Neuronal stem cell (in vitro differentiated cells): ENCODE results near the gene PPP1R27.

ENCODE experiments used
- DNase-seq: peaks from one replicate; pipeline ENCODE4 v3.0.0-alpha.2; 2013; ENCODE audit warnings: low spot score
- H2AFZ ChIP-seq: one replicate; pipeline ENCODE4 v1.6.1; 2013; ENCODE audit warnings: mild to moderate bottlenecking, low read length, inconsistent platforms
- H2AK5ac ChIP-seq: 2 replicates; pipeline ENCODE4 v1.6.1; 2013; ENCODE audit warnings: low read depth, mild to moderate bottlenecking, inconsistent platforms, low read length, moderate library complexity, mixed read lengths
- H2BK120ac ChIP-seq: 2 replicates; pipeline ENCODE4 v1.6.1; 2013; ENCODE audit warnings: low read depth, mild to moderate bottlenecking, inconsistent platforms, low read length, moderate library complexity, mixed read lengths
- H2BK12ac ChIP-seq: one replicate; pipeline ENCODE4 v1.6.1; 2013; ENCODE audit warnings: low read length, inconsistent platforms
- H2BK15ac ChIP-seq: 2 replicates; pipeline ENCODE4 v1.6.1; 2013; ENCODE audit warnings: mild to moderate bottlenecking, low read length, inconsistent platforms, mixed read lengths
- H2BK5ac ChIP-seq: one replicate; pipeline ENCODE4 v1.6.1; 2013; ENCODE audit warnings: inconsistent platforms, mild to moderate bottlenecking, low read length, moderate library complexity
- H3K14ac ChIP-seq: one replicate; pipeline ENCODE4 v1.6.1; 2013; ENCODE audit warnings: low read length, inconsistent platforms
- H3K18ac ChIP-seq: 2 replicates; pipeline ENCODE4 v1.6.1; 2013; ENCODE audit warnings: low read length, inconsistent platforms
- H3K23ac ChIP-seq: 2 replicates; pipeline ENCODE4 v1.6.1; 2013; ENCODE audit warnings: low read depth, mild to moderate bottlenecking, mixed read lengths, low read length, inconsistent platforms; ENCODE audit not compliant: poor library complexity
- H3K27ac ChIP-seq: replicated peaks from 3 replicates; pipeline ENCODE4 v1.5.1; 2013; ENCODE audit warnings: low read length, inconsistent platforms
- H3K27me3 ChIP-seq, 3 experiments: 2 replicates each; pipeline ENCODE4 v1.6.1; 2013; ENCODE audit warnings: low read length in 3 of 3, mild to moderate bottlenecking in 2 of 3, inconsistent platforms in 1 of 3, low read depth in 1 of 3, mixed read lengths in 1 of 3, moderate library complexity in 1 of 3; ENCODE audit not compliant: control insufficient read depth in 3 of 3, insufficient read depth in 3 of 3
- H3K36me3 ChIP-seq, 2 donors: replicated peaks in 1 of 2; 2 replicates each; pipeline ENCODE4 v1.6.1; 2013; ENCODE audit warnings: low read length in 2 of 2; ENCODE audit not compliant: control insufficient read depth in 2 of 2, insufficient read depth in 2 of 2
- H3K4ac ChIP-seq: 2 replicates; pipeline ENCODE4 v1.6.1; 2013; ENCODE audit warnings: inconsistent platforms, mild to moderate bottlenecking, low read length, moderate library complexity
- H3K4me1 ChIP-seq, 2 donors: 1 replicate in 1 of 2; 2 replicates in 1 of 2; pipeline ENCODE4 v1.6.1; 2013; ENCODE audit warnings: low read length in 2 of 2, low read depth in 1 of 2; ENCODE audit not compliant: control insufficient read depth in 2 of 2, insufficient read depth in 1 of 2
- H3K4me2 ChIP-seq: one replicate; pipeline ENCODE4 v1.6.1; 2013; ENCODE audit warnings: mild to moderate bottlenecking, low read length, inconsistent platforms; ENCODE audit not compliant: insufficient read depth, poor library complexity, severe bottlenecking
- H3K4me3 ChIP-seq, 2 donors: 2 replicates each; pipeline ENCODE4 v1.5.1; 2013; ENCODE audit warnings: low read length in 2 of 2, mild to moderate bottlenecking in 2 of 2, inconsistent platforms in 1 of 2, moderate library complexity in 1 of 2
- H3K79me1 ChIP-seq: one replicate; pipeline ENCODE4 v1.6.1; 2013; ENCODE audit warnings: low read depth, mild to moderate bottlenecking, inconsistent platforms, low read length, moderate library complexity
- H3K9ac ChIP-seq: one replicate; pipeline ENCODE4 v1.6.1; 2013; ENCODE audit warnings: mild to moderate bottlenecking, low read depth, low read length, inconsistent platforms; ENCODE audit not compliant: poor library complexity
- H3K9me3 ChIP-seq, 2 donors: replicated peaks in 1 of 2; 2 replicates each; pipeline versions ENCODE3 to v1.6.1; 2013; ENCODE audit warnings: low read length in 2 of 2, mild to moderate bottlenecking in 2 of 2, inconsistent platforms in 1 of 2, low read depth in 1 of 2, mixed read lengths in 1 of 2, moderate library complexity in 1 of 2; ENCODE audit not compliant: control insufficient read depth in 2 of 2, insufficient read depth in 1 of 2
- H4K8ac ChIP-seq: one replicate; pipeline ENCODE4 v1.6.1; 2013; ENCODE audit warnings: low read depth, mild to moderate bottlenecking, inconsistent platforms, low read length, moderate library complexity
- H4K91ac ChIP-seq: one replicate; pipeline ENCODE4 v1.6.1; 2013; ENCODE audit warnings: low read length, low read depth, mild to moderate bottlenecking, inconsistent platforms; ENCODE audit not compliant: poor library complexity
- WGBS, 2 donors: extraction: QIAGEN DNeasy Blood & Tissue Kit; methylation state at CpG; one replicate each; pipeline ENCODE4 v1.1.7; 2013; ENCODE audit warnings: missing lambda C conversion rate in 2 of 2, mixed read lengths in 1 of 2; ENCODE audit not compliant: insufficient read length in 2 of 2, insufficient replicate concordance in 1 of 2; ENCODE audit errors: extremely low coverage in 2 of 2; 5-methylcytosine and 5-hydroxymethylcytosine counted together

PPP1R27 gene

DNA sequence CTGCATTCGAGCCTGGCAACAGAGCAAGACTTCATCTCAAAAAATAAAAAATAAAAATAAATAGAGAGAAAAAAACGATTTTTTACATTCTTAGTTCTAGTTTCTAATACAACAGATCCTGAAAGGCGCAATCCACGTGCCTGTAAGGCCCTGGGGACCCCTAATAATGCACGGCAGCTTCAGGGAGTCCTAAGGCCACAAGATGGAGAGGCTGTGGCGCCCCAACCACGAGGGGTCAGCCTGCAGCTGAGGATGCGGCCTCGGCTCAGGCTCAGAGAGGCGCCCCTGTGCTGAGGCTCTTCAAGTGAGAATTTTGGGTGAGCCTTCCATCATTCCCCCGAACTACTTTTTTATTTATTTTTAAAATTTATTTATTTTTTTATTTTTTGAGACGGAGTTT is 14.6 kb upstream of the PPP1R27 start:
- DNase-seq, result no peak
- H2BK120ac ChIP-seq, result no peak overlapping the region
- H3K18ac ChIP-seq, result no peak overlapping the region
- no peak overlapping the region for H3K14ac ChIP-seq
- no peaks in the 10 kb centered on the region for H3K4me1 ChIP-seq
- peaks cover 60 to 79% of the 10 kb centered on the region in 2 donors for H3K36me3 ChIP-seq
- no peak overlapping the region for H3K23ac ChIP-seq
- no peak overlapping the region for H3K4me3 ChIP-seq
- no peak overlapping the region for H2BK15ac ChIP-seq
- H3K9me3 ChIP-seq, result no peaks in the 10 kb centered on the region
- H3K27me3 ChIP-seq, result no peaks in the 10 kb centered on the region
- no peak overlapping the region for H3K27ac ChIP-seq
- no peak overlapping the region for H2BK5ac ChIP-seq
- H3K4ac ChIP-seq, result no peak overlapping the region
- H2AK5ac ChIP-seq, result no peak overlapping the region
- H4K8ac ChIP-seq, result no peak overlapping the region
- no peak overlapping the region for H2BK12ac ChIP-seq
- H3K79me1 ChIP-seq, result peaks cover 5% of the 10 kb centered on the region
- H4K91ac ChIP-seq, result no peak overlapping the region
- H3K4me2 ChIP-seq, result no peak overlapping the region
- no CpG with 5 or more reads among the region's 12 CpGs for WGBS, 2 donors
- no peak overlapping the region for H3K9ac ChIP-seq
- H2AFZ ChIP-seq, result no peak overlapping the region

DNA sequence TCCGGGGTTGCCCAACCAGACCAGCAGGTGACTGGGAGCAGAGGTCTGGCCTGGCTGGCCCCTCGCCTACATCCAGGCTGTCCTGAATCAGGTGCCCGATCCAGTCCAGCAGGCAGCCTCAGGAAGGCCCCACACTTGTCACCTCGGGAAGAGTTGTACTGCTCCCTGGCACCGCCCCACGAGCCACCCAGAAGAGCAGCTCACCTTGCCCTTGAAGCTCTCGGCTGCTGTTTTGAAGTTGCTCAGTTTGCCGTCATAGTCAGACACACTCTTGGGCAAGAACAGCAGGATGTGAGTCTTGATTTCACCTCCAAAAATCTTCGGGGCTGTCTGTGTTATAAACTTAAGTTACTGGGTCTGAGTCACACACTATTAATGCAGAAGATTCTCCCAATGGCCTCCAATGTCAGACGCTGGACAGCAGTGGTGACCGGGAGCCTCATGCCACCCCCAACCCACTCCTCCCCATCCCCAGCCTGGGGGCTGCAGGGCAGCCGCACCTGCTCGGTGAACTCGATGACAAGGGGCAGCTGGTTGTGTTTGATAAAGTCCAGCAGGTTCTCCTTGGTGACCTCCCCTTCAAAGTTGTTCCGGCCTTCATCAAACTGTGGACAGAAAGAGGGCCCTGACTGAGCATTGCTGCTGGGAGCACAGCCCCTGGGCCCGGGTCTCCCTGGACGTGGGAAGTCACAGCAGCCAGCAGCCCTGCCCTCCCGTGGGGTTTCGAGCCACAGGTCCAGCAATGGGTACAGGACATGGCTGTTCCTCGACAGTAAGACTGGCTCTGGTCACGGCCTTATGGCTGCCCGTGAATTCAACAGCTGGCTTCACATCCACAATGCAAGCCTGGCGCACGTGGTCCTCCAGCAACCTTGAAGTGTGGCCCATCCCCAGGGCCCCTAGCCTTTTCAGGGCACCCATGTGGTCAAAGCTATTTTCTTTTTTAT is 12.2 kb upstream of the PPP1R27 start:
- Histone ChIP-seq H4K8ac (peak overlapping the region; percentile 4), H3K27ac (no peak overlapping the region), H3K9ac (no peak overlapping the region), H3K79me1 (peaks cover 5% of the 10 kb centered on the region), H2AK5ac (no peak overlapping the region), H3K18ac (no peak overlapping the region), H2BK12ac (no peak overlapping the region), H3K36me3 (peaks cover 60 to 76% of the 10 kb centered on the region in 2 donors), H3K9me3 (no peaks in the 10 kb centered on the region), H3K4me2 (no peak overlapping the region), H2BK120ac (no peak overlapping the region), H2BK15ac (no peak overlapping the region), H3K14ac (no peak overlapping the region), H4K91ac (no peak overlapping the region), H3K4me1 (no peaks in the 10 kb centered on the region), H2BK5ac (no peak overlapping the region), H3K4ac (no peak overlapping the region), H3K4me3 (no peak overlapping the region), H3K27me3 (no peaks in the 10 kb centered on the region), H2AFZ (no peak overlapping the region), H3K23ac (no peak overlapping the region)
- WGBS, 2 donors, result no CpG with 5 or more reads among the region's 24 CpGs
- no peak for DNase-seq

DNA sequence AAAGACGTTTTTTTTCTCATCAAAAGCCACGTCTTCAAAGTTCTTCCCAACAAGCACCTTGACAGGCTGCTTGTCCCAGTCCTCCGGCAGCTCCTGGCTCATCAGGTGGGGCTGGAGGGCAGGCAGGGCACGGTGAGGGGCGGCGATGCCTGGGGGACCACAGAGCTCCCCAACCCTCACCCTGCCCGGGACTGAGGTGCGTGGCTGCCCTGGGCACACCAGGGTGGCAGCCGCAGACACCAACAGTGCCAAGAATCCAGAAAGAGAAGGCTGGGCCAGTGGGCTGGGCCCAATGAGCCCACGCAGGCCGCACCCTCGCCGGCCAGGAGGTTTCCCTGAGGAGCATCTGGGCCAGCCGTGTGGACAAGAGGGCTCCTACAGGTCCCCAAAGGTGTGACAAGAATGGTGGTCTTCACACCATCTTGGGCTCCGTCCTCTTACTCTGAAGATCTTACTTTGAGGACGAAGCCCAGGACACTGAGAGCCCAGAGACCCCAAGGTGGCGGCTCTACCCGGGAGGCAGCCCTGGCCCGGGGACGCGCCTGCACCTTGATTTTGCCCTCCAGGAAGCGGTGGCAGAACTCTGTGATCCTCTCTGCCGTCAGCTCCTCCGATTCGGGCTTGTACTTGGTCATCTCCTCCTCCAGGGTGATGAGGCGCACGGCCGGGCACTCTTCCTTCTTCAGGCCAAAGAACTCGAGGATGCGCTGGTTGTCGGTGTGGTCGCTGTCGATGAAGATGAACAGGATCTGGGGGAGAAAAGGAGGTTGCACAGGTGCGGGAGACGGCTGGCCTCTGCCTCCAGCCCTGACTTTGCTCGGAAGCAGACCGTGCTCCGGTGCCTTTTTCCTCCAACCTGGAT is 11.3 kb upstream of the PPP1R27 start:
- peaks cover 5% of the 10 kb centered on the region for H3K79me1 ChIP-seq
- no peak for DNase-seq
- no peak overlapping the region for H2BK12ac ChIP-seq
- H2AK5ac ChIP-seq, result no peak overlapping the region
- no peak overlapping the region for H3K23ac ChIP-seq
- no peak overlapping the region for H3K9ac ChIP-seq
- peaks cover 51 to 67% of the 10 kb centered on the region in 2 donors for H3K36me3 ChIP-seq
- H3K4me2 ChIP-seq, result no peak overlapping the region
- no CpG with 5 or more reads among the region's 38 CpGs for WGBS, 2 donors
- H3K27me3 ChIP-seq, result no peaks in the 10 kb centered on the region
- H2BK15ac ChIP-seq, result no peak overlapping the region
- H3K18ac ChIP-seq, result no peak overlapping the region
- no peak overlapping the region for H2BK5ac ChIP-seq
- no peak overlapping the region for H3K27ac ChIP-seq
- H3K14ac ChIP-seq, result no peak overlapping the region
- H3K4me3 ChIP-seq, result no peak overlapping the region
- H3K4me1 ChIP-seq, result no peaks in the 10 kb centered on the region
- no peak overlapping the region for H2AFZ ChIP-seq
- H2BK120ac ChIP-seq, result no peak overlapping the region
- H3K9me3 ChIP-seq, result no peaks in the 10 kb centered on the region
- H4K8ac ChIP-seq, result no peak overlapping the region
- no peak overlapping the region for H3K4ac ChIP-seq
- no peak overlapping the region for H4K91ac ChIP-seq

DNA sequence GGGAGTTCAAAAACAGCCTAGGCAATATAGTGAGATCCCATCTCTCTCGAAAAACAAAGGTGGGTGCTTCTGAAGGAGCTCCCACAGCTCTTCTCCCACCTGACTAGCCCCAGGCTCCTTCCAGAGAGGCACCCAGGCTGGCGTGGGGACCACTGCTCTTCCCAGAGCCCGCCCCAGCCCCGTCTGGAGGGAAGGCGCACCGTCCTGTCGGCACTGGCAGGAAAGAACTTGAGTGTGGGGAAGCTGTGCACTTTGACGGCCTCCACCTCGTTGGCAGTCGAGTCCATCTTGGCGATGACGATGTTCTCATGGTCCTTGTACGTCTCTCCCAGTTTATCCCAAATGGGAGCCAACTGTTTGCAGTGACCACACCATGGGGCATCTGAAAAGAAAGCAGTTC is 10.5 kb upstream of the PPP1R27 start:
- no peak overlapping the region for H3K4me2 ChIP-seq
- DNase-seq, result no peak
- no peak overlapping the region for H2BK12ac ChIP-seq
- H4K91ac ChIP-seq, result no peak overlapping the region
- no peak overlapping the region for H2AFZ ChIP-seq
- H3K9ac ChIP-seq, result no peak overlapping the region
- WGBS, 2 donors, result no CpG with 5 or more reads among the region's 13 CpGs
- no peak overlapping the region for H3K4ac ChIP-seq
- H3K27me3 ChIP-seq, result no peaks in the 10 kb centered on the region
- peaks cover 51 to 61% of the 10 kb centered on the region in 2 donors for H3K36me3 ChIP-seq
- no peak overlapping the region for H3K23ac ChIP-seq
- H3K9me3 ChIP-seq, result no peaks in the 10 kb centered on the region
- no peak overlapping the region for H2BK15ac ChIP-seq
- no peak overlapping the region for H2AK5ac ChIP-seq
- H3K27ac ChIP-seq, result no peak overlapping the region
- H3K79me1 ChIP-seq, result peaks cover 7% of the 10 kb centered on the region
- H3K18ac ChIP-seq, result no peak overlapping the region
- no peak overlapping the region for H2BK120ac ChIP-seq
- no peaks in the 10 kb centered on the region for H3K4me1 ChIP-seq
- no peak overlapping the region for H2BK5ac ChIP-seq
- no peak overlapping the region for H3K4me3 ChIP-seq
- no peak overlapping the region for H4K8ac ChIP-seq
- no peak overlapping the region for H3K14ac ChIP-seq
